Activated CD4-positive, CD25-positive, alpha-beta regulatory T cell treated with anti-CD3 and anti-CD28 coated beads, Interleukin-2, amount 50 U/mL, for 16 hours (primary cell): Measurements from ENCODE around the gene SYTL1.

Experiments used
- DNase-seq: peaks from one replicate; pipeline ENCODE4 v3.0.0-alpha.2; 2020; ENCODE audit warnings: low read depth, low spot score

SYTL1 gene

GRCh38 chr1:27363766-27364695 lies 22.2 kb downstream of the SYTL1 start:
- DNase-seq = no peak

GRCh38 chr1:27364696-27365371 lies 23.0 kb downstream of the SYTL1 start:
- no peak for DNase-seq

GRCh38 chr1:27365372-27366112 lies 23.7 kb downstream of the SYTL1 start:
- DNase-seq = peak; percentile 55

DNA sequence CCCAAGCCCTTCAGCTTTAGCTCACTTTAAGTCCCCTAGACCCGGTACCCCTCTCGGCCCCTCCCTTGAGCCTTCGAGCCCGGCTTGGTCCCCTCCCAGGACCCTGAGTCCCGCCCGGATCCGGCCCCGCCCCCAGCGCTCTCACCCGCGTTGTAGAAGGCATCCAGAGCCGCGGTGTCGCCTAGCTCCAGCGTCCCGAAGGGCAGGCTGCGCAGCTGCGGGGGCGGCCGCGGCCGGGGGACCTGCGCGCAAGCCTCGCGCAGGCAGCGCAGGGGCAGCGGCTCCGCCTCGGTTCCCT lies 24.2 kb downstream of the SYTL1 start:
- peak; percentile 42 for DNase-seq

DNA sequence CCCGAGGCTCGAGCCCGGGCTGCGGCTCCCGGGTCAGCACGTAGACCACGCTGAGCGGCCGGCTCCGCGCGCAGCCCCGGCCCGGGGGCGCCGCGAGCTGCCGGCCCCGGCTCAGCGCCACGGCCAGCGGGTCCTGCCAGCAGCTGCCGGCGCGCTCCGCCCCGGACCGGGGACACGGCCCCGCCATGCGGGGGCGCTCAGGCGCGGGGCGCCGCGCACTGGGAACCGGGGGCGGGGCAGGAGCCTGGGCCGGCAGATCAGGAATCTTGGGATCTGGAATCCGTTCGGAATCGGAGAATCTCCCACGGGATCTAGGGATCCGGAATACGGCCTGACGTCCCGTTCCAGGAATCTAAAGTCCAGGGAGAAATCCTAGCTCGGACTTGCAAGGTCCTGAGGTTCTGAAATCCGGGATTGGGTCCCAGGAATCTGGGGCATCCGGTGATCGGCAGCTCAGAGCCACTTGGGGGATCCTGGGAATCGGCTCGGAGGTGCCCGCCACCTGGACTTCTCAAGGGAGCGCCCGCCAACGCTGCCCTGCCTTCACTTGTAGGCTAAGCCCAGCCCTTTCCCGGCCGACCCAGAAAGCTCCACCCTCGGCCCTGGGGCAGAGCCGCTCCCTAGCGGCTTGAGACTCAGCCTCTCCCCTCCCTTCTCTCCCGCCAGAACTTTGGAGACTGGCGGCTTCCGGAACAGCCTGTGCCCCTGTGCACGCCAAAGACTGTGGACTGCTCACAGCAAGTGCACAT lies 24.8 kb downstream of the SYTL1 start, which contains the start of gene MAP3K6:
Gene MAP3K6, minus strand, starts transcription at position 551 of the 749 bp plus-strand sequence. Its CDS starts 364 bp downstream, at position 187.
- no peak for DNase-seq

DNA sequence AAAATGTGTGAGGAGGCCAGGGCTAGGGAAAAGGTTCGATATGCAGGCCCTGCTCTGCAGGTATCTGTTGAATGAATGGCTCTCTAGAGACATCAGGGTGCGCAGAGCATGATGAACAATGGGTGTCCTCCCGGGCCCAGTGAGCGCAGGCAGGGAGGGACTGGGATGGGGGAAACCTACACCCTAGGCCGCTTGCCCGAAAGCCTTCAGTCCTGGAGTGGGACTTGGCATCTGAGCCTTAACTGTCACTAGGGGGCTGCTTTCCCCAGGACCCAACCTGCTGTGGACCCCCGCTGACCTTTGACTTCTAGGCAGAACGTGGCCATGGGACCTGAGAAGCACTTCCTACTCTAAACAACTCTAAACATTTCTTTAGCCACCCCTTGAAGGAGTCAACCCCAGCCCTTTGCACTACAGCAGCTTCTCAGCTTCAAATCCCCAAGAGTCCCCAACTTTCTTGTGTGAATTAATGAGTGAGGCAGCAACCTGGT lies 25.4 kb downstream of the SYTL1 start:
- DNase-seq = no peak

DNA sequence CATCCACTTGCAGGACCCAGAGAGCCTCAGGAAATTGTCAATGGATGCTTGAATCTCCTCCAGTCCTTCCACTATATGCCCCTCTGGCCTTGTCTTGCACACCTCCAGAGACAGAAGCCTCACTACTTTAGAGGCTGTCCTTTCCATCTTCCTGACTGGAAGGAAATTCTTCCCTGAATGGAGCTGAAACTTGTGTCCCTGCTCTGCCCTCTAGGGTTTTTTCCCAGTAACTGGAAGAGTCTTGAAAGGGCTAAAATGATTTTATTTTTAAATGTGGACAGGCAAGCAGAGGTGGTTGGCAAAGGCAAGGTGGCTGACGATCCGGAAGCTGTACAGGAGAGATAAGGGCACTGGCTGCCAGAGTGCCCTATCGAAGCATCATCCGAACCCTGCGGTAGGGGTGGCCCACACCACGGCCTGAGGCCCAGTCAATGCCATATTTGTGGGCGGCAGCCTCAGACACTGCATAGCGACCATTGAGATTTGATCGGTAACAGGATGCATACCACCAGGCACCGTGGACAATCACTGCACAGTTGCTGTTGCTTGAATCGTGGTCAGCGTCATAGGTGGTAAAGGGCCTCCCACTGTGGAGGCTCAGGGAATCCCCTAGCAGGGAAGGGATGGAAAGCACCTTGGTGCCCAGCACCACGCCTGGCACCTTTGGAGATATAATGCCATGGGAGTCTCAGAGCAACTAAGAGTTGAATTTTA lies 27.2 kb downstream of the SYTL1 start:
- DNase-seq = no peak

- no peak for DNase-seq
Observed at GRCh38 chr1:27372022-27372807, 30.4 kb downstream of the SYTL1 start.

DNA sequence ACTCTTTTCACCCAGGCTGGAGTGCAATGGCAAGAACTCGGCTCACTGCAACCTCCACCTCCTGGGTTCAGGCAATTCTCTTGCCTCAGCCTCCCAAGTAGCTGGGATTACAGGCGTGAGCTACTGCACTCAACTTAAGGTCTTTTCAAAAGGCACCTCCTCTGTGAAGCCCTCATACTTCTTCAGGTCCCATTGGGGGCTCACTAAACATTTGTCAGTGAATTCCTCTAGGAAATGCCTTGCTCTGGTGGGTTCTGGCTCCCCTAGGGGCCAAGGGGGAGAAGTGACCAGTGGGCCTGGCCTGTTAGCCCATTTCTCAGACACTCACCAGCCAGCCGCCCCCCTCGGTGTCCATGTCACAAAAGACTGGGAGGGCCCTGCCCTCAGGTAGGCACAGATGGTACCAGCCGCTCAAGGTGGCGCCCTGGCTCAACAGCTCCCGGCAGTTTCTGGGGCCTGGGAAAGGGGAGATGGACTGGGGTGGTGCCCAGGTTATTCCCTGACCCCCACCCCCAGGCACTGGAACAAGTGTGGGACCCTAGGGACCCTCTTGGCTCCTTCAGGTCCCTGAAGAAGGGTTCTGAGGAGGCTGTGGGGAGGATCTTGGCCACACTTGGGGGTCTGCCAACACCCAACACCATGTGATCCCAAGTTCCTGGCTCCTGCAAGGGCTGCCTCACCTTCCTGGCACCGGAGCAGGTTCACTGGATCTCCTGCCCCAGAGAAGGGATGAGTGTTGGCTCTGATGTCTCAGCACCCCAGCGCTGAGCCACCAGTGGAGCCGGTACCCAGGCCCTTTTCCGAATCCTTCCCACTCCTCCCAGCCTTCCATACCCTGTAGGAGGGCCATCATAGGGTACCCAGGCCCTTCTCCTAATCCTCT lies 31.2 kb downstream of the SYTL1 start:
- no peak for DNase-seq

DNA sequence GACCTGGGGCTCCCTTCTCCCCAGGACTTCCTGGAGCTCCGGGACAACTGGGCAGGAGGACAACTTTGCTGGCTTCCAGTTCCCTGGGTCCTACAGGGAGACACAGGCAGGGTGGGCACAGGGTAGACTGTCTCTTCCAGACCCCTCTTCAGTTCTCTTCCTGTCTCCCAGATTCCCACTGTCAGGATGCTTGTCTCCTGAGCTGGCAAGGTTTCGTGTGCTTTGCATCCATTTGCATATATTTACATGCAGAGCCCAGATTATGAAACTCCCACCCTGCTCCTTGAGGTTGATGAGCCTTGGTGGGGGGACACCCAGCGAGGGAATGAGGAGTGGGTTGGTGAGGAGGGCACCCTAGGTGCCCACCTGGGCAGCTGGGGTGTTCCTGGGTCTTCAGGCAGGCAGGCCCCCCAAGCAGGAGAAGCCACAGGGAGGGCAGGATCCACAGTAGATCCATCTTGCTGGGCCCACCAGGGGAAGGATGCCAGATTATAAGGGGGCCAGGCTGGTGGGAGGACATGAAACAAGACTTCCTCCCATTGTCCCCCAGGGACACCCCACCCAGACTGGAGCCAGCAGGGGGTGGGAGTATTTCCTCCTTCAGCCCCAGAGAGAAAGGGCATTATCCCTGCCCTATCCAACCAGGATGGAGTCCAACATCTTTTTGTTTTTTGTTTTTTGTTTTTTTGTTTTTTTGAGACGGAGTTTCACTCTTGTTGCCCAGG lies 32.7 kb downstream of the SYTL1 start, which contains the start of gene FCN3:
Gene FCN3, minus strand, starts transcription at position 463 of the 725 bp plus-strand sequence. Its CDS starts 6 bp downstream, at position 457.
- no peak for DNase-seq

- DNase-seq = no peak
Observed at GRCh38 chr1:27377760-27378495, 36.1 kb downstream of the SYTL1 start.

GRCh38 chr1:27379564-27380122 lies 37.8 kb downstream of the SYTL1 start:
- no peak for DNase-seq

DNA sequence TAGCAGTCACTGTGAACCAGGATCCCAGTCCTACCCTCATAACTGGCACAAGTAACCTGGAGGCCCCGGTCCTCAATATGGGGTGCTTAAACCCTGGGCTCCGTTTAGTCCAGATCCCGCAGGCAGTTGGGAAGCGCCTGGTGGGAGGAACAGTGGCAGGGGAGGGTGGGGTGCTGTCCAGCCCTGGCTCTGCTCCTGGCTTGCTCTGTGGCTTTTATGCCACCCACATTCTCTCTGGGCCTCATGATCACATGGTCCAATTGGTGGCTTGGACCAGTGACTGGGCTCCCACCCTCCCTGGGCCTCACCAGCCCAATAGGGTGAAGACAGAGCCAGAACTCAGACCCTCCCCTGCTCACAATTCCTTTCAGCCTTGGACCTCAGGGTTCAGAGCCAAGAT lies 38.4 kb downstream of the SYTL1 start:
- no peak for DNase-seq

DNA sequence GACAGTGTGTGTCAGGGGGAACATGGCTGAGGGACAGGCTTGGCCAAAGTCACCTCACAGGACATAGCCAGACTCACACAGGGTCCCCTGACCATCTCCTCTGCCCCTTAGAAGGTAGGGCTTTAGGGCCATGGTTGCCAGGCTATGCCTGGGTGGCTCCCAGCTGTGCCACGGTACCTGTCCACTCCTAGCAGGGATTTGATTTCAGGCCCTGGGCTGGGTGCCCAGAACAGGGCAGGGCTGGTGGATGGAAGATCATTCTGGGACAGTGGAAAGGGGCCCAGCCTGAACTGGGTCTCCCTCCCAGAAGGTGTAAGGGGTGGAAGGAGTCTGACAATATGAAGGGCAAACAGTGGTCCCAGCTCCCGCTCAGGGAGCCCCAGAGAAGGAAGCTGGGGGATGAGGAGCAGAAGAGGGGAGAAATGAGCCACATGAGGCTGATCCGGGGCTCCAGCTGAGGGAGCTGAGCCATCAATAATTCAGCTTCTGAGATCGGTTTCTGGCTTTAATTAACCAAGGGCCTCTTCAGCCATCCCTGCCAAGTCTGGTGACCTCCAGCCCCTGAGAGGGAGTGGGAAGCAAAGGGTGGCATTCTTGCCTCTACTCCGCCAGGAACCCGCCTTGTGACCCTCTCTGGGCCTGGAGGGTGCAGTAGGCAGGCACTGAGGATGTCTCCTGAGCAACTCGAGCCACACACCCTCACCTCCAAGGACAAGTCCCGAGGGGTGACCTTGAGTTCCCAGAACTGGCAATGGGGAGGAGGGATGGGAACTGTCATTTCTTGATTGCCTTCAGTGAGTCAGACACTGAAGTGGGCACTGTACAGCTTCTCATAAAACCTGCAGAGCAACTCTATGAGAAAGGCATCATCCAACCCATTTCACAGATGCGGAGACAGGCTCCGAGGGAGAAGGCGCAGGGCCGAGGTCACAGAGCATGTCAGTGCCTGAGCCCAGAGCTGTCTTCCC lies 39.2 kb downstream of the SYTL1 start:
- no peak for DNase-seq

DNA sequence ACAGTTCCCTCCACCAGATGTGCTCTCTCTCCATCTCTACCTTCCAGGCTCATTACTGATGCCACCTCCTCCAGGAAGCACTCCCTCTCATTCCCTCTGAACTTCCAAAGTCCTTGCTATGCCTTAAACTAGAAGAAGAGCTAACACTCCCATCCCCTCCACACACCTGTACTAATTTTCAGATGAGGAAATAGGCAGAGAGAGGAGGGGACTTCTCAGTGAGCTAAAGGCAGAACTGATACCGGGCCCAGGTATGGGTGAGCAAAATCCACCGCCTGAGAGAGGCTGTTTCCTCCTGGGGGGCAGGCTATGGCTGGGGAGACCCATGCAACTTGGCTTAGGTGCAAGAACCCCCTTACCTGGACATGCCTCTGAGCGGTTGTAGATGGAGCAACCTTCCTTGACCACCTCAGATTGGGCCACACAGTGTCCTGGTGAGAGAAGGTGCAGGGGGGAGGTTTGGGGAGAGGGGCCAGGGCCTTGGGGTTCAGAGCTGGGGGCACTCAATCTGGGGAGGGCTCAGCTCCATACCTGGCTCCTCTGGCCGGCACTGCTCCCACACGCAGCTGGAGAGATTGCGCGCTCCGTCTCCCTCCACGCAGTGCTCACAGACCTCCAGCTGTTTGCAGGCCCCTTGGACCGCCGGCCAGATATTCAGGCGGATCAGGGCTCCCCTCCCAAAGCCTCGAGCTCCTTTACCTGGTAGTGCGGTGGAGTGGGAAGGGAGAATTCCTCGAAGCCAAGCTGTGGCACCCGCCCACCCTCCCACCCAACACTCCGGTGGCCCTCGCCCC lies 40.3 kb downstream of the SYTL1 start:
- no peak for DNase-seq
